HG02970 (cell line): ENCODE results near the gene CDA.

Experiments
- ATAC-seq: cut with Tn5 transposase; IDR thresholded peaks from one replicate; pipeline ENCODE4 v1.9.1; 2021; ENCODE audit warnings: mild to moderate bottlenecking, moderate library complexity, moderate number of reproducible peaks; ENCODE audit not compliant: unreplicated experiment, low FRiP score

CDA gene

DNA sequence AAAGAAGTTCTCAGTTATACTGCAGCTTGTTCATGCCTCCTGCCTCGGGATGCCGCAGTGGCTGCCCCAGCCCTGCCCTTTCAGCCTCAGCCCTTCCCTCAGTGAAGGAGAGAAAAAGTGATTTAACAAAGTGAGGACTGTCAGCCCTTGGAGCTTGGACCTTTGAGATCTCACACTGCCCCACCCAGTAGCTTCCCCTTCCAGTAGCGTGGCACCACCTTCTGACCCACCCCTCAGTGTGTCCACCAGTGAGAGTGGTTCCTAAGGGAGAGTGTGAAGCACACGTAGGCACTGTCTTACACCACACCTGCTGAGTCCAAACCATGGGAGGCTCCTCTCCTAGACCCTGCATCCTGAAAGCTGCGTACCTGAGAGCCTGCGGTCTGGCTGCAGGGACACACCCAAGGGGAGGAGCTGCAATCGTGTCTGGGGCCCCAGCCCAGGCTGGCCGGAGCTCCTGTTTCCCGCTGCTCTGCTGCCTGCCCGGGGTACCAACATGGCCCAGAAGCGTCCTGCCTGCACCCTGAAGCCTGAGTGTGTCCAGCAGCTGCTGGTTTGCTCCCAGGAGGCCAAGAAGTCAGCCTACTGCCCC lies at the start of gene CDA:
Gene CDA, plus strand, starts transcription at position 464 of the 592 bp plus-strand sequence. Its CDS starts 33 bp downstream, at position 497.
- ATAC-seq = no peak

DNA sequence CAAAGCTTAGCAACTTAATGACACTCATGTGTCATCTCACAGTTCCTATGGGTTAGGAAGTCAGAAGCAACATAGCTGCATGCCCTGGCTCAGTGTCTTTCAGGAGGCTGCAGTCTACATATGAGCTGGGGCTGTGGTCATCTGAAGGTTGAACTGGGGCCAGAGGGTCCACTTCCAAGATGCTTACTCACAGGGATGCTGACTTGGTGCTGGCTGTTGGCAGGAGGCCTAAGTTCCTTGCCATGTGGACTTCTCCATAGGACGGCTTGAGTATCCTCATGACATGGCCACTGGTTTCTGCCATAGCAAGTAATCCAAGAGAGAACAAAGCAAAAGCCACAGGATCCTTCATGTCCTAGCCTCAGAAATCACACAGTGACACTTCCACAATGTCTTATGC lies 48.6 kb upstream of the CDA start:
- ATAC-seq = no peak

DNA sequence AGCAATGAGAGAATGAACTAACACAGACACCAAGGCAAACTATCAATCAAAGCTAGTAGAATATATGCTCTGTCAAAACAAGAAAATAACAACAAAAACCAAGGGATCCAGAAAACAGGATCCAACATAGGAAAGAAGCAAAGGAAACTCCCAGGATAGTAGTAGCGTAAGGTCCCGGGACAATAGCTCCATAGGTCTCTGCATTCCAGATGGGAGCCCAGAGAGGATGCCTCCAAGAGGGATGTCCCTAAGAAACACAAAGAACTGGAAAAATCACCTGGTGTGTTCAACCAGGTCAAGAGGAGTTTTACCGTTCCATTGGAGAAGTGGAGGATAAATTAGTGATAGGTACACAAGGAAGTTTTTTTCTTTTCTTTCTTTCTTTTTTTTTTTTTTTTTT lies 42.3 kb upstream of the CDA start:
- no peak for ATAC-seq

DNA sequence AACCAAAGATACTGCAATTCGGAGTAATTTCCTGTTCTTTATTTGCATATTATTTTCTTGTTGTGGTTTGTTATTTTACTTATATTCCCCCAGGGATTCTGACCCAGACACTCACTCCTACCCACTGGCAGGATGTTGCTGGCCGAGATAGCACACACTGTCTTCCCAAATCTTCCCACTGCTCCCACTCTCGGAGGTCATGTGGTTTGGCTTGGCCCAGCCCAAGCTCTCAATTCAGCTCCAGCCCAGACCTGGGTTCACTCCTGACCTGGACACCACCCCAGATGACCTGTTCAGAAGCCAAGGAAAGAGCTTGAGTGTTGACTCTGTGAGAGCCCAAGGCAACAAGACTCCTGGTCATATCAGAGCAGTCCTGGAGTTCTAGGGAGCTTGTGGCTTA lies 37.7 kb upstream of the CDA start:
- no peak for ATAC-seq

DNA sequence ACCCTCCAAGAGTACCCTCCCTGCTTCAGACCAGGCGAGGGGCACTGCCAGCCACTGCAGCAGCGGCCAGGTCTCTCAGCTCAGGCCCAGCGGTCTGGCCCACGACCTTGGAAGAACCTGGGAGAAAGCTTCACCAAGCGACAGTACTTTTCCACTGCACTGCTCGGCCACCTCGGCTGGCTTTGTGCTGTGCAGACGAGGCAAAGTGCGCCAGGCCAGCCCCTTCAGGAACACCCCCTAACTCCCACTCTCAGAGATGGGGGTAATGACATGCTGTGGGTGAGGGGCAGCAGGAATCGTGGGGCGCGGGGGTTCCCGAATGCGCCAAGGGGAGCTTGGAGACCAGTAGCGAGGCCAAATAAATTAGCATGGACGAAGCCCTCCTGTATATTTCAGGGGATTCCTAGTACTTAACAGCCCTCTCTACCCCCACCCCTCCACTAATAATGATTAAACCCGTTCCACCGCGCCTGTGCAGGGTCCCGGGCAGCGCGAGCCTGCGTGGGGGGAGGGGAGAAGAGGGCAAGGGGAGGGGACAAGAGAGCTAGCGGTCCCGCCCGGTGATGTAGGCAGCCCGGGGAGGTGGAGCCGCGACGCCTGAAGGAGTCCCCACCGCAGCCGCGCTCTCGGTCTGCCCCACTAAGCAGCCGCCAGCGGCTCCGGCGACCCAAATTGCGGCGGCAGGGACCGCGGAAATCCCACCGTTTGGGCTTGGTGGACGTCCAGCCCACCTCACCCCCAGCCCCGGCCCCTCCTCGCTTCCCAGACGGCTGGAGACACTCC lies 36.8 kb upstream of the CDA start, which contains the start of gene FAM43B:
Gene FAM43B, plus strand, starts transcription at position 629 of the 783 bp plus-strand sequence. CDS start 401 bp downstream, outside the sequence.
- no peak for ATAC-seq

DNA sequence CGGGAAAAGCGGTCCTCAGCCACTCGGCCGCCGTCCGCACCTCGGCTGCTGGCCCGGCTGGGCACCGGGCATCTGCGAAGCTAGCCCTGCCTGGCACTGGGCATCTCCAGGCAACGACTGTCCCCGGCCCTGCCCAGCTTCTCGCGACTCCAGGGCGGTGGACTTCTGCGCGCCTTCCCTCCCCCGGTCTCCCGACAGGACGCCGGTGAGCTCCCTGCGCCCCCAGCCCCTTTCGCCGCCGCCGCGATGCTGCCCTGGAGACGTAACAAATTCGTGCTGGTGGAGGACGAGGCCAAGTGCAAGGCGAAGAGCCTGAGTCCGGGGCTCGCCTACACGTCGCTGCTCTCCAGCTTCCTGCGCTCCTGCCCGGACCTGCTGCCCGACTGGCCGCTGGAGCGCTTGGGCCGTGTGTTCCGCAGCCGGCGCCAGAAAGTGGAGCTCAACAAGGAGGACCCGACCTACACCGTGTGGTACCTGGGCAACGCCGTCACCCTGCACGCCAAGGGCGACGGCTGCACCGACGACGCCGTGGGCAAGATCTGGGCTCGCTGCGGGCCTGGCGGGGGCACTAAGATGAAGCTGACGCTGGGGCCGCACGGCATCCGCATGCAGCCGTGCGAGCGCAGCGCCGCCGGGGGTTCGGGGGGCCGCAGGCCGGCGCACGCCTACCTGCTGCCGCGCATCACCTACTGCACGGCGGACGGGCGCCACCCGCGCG lies 36.0 kb upstream of the CDA start:
- no peak for ATAC-seq

DNA sequence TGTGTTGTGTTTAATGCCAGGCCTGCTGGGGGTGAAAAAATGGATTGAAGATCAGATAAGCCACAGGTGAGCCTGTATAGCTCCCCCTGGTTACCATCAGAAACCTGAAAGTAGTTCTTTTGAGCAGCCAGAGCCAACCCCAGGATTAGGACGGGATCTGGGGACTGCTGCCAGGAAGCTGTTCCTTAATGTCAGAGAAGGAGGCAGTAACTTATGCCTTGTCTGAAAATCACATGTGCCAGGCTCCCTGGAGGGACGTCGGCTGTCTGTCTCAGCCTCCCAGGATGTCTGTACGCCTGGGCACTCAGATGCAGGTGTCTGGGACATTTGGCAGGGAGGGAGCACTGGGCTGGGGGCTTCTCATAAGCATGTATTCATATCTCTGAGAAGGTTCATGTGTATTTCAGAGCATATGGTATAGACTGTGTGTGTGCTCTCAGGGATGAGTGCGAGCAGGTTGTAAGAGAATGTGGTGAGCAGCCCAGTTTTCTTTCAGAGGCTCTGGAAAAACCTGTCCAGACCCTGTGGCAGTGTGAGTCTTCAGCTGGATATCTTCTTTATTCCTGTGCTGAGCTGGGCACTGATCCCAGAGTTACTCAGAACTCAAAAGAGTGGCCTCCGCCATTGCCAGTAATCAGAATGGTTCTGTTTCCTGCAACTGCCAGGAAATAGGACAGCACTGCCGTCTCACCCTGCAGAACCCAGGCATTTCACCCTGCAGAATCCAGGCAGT lies 33.7 kb upstream of the CDA start:
- no peak for ATAC-seq

DNA sequence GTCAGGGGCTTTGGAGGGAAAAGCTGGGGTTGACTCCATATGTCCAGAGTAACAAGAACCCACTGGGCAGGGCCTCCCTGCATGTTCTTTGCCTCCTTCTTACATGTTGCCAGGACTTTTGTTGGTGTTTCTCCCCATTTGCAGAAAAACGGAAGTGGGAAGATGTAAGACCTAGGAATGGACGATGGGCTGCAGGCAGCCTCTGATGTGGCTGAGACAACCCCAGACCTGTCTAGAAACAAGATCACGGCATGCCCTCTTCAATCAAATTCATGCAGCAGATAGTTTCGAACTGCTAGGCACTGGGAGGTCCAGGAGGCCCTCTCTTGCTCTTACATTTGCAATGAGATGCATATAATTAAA lies 33.2 kb upstream of the CDA start:
- no peak for ATAC-seq

DNA sequence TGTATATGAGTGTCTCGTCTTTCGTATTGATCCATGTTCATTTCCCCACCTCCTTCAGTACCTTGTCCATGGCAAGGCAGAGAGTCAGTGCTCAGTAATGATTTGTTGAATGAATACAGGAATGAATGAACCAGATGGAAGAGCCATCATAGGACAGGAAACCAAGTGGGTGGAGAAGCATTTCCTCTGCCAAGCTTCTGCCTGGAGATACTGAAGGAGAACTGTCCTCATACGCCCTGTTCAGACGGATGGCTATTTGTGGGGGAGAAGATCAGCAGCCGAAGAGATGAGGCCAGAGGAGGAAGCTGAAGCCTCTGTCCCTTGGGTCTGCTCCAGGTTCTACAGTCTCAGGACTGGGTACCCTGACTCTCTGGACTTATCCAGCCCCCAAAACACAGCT lies 30.7 kb upstream of the CDA start:
- no peak for ATAC-seq

DNA sequence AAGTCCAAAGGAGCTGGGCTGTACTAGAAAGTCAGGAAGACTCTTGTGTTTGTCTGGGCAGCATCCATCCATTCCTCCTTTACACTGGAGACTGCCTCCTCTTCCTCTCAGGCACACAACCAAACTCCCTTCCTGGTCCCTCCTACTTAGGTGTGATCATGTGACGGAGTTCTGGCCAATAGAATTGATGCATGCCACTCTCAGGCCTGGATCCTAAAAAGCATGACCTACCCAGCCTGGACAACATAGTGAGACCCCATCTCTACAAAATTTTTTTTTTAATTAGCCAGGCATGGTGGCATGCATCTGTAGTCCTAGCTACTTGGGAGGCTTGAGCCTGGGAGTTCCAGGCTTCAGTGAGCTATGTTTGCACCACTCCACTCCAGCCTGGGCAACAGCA lies 27.9 kb upstream of the CDA start:
- ATAC-seq = no peak

DNA sequence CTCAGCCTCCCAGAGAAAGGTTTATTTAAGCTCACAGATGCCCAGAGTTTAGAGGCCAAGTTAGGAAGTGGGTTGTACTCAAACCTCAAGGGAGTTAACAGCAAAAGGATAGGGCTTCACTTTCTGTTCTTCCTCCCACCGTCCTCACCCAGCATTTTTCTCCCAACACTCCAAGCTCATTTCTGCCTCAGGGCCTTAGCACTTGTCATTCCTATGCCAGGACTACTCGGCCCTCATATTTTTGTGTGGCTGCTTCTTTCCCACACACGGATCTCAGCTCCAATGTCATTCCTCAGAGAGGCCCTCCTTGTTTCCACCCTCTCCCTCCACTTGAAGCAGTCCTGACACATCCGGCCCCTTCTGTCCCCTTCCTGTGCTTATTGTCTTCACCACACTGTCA lies 23.7 kb upstream of the CDA start:
- no peak for ATAC-seq

DNA sequence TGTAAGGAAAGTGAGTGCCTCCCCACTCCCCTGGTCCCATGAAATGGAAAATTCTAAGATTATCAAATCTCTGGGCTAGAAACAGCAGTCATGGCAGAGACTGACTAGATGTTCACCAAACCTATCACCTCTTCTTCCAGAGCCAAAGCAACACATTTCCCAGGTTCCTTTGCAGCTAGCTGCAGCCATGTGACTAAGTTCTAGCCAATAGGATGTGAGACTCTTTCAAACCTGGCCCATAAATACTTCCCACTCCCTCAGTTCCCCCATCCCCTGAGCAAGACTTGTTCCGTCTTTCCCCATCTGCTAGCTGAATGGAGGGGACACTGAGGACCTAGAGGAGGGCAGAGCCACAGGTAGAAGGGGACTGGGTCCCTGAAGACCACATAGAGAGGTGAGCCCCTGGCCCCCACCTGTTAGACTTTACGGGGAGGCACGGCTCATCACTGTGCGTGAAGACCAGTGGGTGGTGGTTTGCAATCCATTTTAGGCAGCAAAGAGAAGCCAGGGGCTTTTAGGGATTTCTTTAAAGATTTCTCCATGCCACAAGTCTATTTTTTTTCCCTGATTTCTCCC lies 19.3 kb upstream of the CDA start:
- no peak for ATAC-seq

DNA sequence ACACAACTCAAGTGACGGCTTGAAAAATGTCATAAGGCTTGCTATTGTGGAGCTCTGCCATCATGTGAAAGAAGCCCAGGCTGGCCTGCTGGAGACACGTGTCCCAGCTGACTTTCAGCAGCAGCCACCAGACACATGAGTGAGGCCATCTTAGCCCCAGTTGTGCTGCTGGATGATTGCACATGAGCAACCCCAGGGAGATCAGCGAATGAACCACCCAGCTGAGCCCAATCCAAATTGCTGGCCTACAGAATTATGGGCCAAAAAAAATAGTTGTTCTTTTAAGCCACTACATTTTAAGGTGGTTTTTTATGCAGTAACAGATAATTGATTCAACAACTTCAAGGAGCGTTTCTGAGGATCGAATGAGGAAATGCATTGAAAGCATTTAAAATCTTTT lies 17.5 kb upstream of the CDA start:
- ATAC-seq = no peak

DNA sequence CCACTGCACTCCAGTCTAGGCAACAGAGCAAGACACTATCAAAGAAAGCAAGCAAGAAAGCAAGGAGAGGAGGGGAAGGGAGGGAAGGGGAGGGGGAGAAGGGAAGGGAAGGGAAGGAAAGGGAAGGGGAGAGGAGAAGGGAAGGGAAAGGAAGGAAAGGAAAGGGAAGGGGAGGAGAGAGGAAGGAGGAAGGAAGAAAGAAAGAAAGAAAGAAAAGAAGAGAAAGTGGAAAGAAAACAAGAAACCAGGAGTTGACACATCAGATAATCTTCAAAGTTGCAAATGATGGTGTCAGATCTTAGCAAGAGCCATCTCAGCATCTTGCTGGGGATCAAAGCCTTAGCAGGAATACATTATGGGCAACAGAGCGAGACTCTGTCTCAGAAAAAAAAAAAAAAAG lies 14.9 kb upstream of the CDA start:
- ATAC-seq = no peak

DNA sequence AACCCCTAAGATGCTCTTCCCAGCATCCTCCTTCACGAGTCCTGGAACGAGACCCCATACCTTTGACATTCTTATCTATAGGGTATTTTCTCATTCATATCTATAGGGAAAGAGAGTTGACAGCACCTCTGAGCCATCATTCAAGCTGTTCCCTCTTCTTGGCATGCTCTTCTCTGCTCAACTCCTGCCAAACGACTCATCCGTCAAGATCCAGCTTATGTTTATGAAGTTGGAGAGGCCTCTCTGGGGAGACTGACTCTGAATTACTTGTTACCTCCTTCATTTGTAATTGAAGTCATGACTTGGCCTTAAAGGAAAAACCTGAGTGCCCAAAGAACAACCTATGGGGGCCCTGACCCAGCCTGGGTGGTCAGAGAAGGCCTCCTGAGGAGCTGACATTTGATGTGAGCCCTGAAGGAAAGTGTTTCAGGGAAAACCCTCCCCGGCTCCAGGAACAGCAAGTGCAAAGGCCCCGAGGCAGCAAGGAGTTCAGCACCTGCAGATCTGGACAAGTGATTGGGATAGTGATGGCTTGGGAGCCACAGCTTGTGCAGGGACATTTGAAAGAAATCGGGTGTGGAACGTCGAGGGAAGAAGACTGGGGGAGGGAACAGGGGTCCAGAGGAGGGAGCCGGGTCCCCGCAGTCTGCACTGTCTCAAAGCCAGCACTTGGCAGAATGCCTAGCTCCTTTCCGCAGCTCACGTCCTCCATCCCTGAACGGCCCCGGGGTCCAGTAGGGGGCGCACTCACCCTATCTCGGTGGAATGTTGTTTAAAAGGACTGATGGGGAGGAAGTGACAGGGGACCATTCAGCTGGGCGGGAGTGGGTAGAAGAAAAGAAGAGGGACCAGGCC lies 14.0 kb upstream of the CDA start:
- no peak for ATAC-seq

DNA sequence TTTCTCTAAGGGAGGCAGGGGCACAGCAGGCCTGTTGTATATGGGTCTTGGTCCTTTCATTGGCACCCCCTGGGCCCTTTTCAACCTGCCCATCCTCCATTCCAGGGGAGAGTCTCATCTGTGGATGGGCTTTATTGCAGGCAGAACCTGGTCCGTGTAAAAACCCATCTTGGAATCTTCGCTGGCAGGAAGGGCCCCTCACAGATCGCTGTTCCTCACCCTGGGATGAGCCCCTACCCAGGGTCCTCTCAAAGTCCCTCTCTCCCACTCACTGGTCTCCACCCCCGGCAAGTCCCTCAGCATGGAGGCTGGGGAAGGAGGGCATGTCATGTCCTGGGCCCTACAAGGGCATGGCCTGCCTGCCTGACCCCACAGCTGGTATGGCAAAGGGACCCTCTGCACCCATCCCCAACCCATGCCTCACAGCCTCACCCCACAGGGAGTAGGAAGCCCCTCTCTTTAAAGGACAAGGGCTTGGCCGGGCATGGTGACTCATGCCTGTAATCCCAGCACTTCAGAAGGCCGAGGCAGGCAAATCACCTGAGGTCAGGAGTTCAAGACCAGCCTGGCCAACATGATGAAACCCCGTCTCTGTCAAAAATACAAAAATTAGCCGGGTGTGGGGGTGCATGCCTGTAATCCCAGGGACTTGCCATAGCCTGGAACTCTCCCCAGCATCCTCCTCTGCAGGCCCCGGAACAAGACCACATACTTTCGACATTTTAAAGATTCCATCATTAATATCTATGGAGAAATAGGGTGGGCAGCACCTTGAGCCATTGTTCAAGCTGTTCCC lies 13.2 kb upstream of the CDA start:
- ATAC-seq = no peak

DNA sequence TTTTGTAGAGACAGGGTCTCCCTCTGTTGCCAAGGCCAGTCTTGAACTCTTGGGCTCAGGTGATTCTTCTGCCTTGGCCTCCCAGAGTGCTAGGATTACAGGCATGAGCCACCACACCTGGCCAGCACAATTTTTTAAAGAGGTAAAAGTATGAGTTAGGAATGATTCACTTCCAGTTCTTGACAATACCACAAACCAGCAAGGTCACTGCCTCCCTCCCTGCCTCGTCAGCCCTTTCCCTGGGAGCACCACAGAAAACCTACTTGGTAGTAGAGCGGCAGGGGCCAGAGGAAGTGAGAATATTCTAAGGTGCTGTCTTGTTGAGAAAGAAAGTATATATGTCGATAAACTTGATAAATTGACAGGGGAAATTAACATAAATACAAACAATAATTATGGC lies 10.8 kb upstream of the CDA start:
- no peak for ATAC-seq

DNA sequence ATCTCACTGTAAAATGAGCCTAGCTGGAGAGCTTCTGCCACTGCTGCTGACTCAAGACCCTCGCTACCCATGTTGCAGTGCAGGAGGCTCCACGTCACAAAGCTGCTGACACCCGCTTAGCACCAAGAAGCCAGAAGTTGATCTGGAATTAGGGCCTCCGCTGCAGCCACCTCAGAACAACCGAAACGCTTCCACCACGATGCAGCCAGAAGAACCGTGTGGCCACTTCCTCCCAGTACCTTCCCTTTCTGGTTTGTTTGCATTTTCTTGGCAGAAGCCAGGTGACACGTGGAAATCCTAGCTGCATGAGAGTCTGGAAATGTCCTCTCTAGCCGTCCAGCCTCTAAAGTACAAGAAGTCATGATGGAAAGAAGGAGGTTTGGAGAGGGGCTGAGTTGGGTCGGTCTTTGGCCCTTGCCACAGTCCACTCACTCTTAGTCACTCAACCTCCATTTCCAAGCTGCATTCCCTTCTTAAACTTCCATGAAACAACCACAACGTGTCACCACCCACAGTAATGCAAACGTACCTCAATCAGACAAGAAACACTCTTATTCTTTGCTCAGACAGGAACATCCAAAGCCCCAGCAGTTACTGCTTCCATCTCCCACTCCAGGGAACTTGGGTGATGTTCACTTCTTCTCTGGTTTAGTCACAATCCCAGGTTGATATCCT lies 10.0 kb upstream of the CDA start:
- ATAC-seq = no peak
